ENCODE data around the gene GLI1.
"Not testable (repeated sequence)": the region's sequence is repeated elsewhere in the genome, so short reads cannot be mapped to it uniquely, and the experiment has no call there.

Gene GLI1

DNA sequence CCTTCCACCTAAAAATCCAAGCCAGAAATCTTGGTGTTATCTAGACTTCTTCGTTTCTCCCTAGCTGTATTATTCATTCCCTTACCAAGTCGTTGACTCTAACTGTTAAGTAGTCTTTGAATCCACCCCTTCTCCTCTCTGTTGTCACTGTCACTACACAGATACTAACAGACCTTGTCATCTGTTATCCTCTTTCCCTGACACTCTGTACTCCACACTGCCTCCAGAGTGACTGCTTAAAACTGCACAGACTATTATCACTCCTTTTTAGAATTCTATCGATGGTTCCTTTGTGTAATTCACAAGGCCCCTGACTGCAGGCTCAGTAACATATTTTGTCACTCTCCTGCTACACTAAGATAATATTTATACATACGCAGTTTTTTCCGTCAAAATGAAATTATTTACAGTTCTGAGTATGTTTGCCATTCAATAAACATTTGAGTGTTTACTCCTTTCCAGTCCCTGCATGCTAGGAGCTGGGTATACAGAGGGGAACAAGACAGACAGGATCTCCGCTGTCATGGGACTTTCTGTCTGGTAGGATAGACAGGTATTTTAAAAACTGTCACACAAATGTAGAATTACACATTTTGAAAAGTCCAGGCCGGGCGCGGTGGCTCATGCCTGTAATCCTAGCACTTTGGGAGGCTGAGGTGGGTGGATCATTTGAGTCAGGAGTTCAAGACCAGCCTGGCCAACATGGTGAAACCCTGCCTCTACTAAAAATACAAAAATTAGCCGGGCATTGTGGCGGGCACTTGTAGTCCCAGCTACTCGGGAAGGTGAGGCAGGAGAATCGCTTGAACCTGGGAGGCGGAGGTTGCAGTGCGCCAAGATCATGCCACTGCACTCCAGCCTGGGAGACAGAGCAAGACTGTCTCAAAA is 32.1 kb downstream of the GLI1 start:
- Mint-ChIP-seq H3K27me3 (no peaks in the 10 kb centered on the region), H3K4me1 (peaks cover 34% of the 10 kb centered on the region), H3K27ac (peak overlapping the region; percentile 84), H3K36me3 (peaks cover 42% of the 10 kb centered on the region), H3K9me3 (no peaks in the 10 kb centered on the region), H3K4me3 (no peak overlapping the region)
- CTCF ChIA-PET: interaction anchor here (1.0 to 3.8 kb wide), 2 partner anchors 14 to 15 kb away, joined by 4 to 15 read pairs; no protein-coding TSS in a partner anchor
- DNase-seq: no peak

GRCh38 chr12:57495051-57495701 is 35.6 kb downstream of the GLI1 start:
- peaks cover 11% of the 10 kb centered on the region for H3K4me1 Mint-ChIP-seq

DNA sequence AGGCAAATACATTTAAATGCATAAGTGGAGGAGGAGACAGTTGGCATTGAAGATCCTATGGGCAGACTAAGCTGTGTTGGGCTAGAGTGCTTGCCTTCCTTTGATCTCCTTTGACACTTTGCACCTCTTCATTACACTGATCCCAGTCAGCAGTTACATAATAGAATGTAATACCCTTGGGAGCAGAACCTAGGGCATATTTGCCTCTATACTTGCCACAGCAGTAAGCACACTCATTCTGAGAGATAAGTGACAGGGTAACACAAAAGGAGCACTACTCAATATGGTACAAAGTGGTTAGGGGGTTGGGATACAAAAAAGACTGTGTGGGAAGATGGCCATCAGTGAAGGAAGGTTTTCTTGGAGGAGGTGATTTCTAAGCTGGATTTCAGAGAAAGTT is 37.2 kb downstream of the GLI1 start:
- no peak for DNase-seq
- peaks cover 6% of the 10 kb centered on the region for H3K4me1 Mint-ChIP-seq
- CTCF ChIA-PET: interaction anchor here (0.6 kb wide), 1 partner anchor 58 kb away, joined by 3 read pairs; no protein-coding TSS in a partner anchor
- no peaks in the 10 kb centered on the region for H3K27me3 Mint-ChIP-seq
- H3K36me3 Mint-ChIP-seq: peaks cover 49% of the 10 kb centered on the region
- no peaks in the 10 kb centered on the region for H3K9me3 Mint-ChIP-seq
- H3K4me3 Mint-ChIP-seq: no peak overlapping the region
- H3K27ac Mint-ChIP-seq: no peak overlapping the region

More at GRCh38 chr12:57495051-57495701, 35.6 kb downstream of the GLI1 start:
- H3K9me3 Mint-ChIP-seq, H3K4me3 Mint-ChIP-seq, CTCF ChIA-PET, H3K27ac Mint-ChIP-seq, H3K27me3 Mint-ChIP-seq, DNase-seq: not testable (repeated sequence)
- peaks cover 47% of the 10 kb centered on the region for H3K36me3 Mint-ChIP-seq

DNA sequence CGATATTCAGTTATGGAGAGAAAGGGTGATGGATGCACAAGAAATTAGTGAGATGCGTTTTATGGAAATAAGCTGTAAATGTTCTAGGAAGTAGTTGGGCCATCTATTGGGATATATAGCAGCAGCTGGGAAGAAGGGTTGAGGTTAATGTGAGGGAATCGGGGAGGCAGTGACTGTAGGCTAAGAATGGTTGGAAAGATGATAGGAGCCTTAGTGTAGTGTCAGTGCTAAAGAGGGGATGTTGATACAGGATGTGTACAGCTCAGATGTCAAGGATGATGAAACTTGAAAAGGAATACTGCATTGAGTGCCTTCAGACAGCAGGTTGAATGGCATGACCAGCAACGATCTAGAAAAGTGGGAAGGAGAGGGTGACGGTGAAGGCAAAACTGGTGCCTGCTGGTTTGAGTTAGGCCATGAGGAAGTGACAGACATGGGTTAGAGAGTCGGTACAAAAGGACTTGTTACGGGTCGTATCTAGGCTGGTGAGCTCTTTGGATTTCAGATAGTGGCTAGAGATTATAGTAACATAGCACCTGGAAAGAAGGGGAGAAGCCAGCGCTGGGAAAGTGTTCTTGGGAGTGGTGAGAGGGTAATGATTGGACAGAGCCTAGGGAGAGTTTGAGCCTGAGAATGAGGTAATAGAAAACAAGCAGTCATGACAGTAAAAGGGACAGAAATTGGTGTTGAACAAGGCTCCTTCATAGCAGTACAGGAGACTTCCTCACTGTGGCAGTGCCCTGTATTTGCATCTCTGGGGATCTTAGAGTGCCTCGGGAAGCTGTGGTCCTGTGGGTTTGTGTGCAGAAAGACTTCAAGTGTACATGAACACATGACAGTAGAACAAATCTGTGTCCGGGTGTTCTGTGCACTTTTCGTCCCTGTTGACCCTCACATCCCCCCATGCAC is 37.9 kb downstream of the GLI1 start:
- no peak overlapping the region for H3K27ac Mint-ChIP-seq
- DNase-seq: no peak
- H3K9me3 Mint-ChIP-seq: no peaks in the 10 kb centered on the region
- H3K4me3 Mint-ChIP-seq: no peak overlapping the region
- H3K4me1 Mint-ChIP-seq: peaks cover 6% of the 10 kb centered on the region
- H3K27me3 Mint-ChIP-seq: no peaks in the 10 kb centered on the region
- CTCF ChIA-PET: interaction anchor here (0.6 kb wide), 1 partner anchor 57 kb away, joined by 3 read pairs; no protein-coding TSS in a partner anchor
- H3K36me3 Mint-ChIP-seq: peaks cover 54% of the 10 kb centered on the region

- CTCF ChIA-PET: no interaction called here
- no peaks in the 10 kb centered on the region for H3K9me3 Mint-ChIP-seq
- DNase-seq: no peak
- no peaks in the 10 kb centered on the region for H3K27me3 Mint-ChIP-seq
- H3K36me3 Mint-ChIP-seq: peaks cover 51% of the 10 kb centered on the region
- H3K4me3 Mint-ChIP-seq: no peak overlapping the region
- H3K27ac Mint-ChIP-seq: no peak overlapping the region
- H3K4me1 Mint-ChIP-seq: no peaks in the 10 kb centered on the region
Observed at GRCh38 chr12:57498132-57498502, 38.5 kb downstream of the GLI1 start.

DNA sequence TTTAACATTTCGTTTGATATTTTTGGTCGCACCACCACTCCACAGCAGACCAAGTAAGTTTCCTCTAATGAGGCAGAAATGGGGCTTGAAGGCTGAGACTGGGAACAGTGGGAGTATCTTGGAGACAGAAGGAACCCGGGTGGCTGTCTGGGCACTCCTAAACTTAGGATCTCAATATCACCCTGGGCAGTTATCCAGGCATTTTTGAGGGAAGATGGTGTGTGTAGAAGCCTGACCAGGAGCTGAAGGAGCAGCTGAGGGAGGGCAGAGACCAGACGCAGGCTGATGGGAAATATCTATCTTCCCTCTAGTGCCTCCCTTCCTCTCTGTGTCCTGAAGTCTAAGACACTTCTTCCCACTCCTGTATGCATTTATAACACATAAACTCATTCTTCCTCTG is 39.0 kb downstream of the GLI1 start:
- Mint-ChIP-seq H3K4me1 (no peaks in the 10 kb centered on the region), H3K27me3 (no peaks in the 10 kb centered on the region), H3K4me3 (no peak overlapping the region), H3K9me3 (no peaks in the 10 kb centered on the region), H3K27ac (no peak overlapping the region), H3K36me3 (peaks cover 53% of the 10 kb centered on the region)
- CTCF ChIA-PET: interaction anchor here (0.7 kb wide), 1 partner anchor 20 kb away, joined by 3 read pairs; no protein-coding TSS in a partner anchor
- no peak for DNase-seq

GRCh38 chr12:57500213-57500612 is 40.6 kb downstream of the GLI1 start:
- Mint-ChIP-seq H3K27me3 (no peaks in the 10 kb centered on the region), H3K9me3 (no peaks in the 10 kb centered on the region), H3K4me1 (no peaks in the 10 kb centered on the region), H3K27ac (no peak overlapping the region), H3K36me3 (peaks cover 61% of the 10 kb centered on the region), H3K4me3 (no peak overlapping the region)
- CTCF ChIA-PET: no interaction called here
- DNase-seq: no peak

GRCh38 chr12:57502311-57502969 is 42.9 kb downstream of the GLI1 start:
- H3K4me3 Mint-ChIP-seq, H3K27me3 Mint-ChIP-seq, H3K9me3 Mint-ChIP-seq, H3K27ac Mint-ChIP-seq, H3K4me1 Mint-ChIP-seq, DNase-seq: not testable (repeated sequence)
- CTCF ChIA-PET: interaction anchor here (1.4 kb wide), 1 partner anchor 26 kb away, joined by 3 read pairs; no protein-coding TSS in a partner anchor
- peaks cover 59% of the 10 kb centered on the region for H3K36me3 Mint-ChIP-seq

GRCh38 chr12:57506541-57506940 is 47.0 kb downstream of the GLI1 start:
- H3K4me3 Mint-ChIP-seq, CTCF ChIA-PET, H3K27me3 Mint-ChIP-seq, H3K4me1 Mint-ChIP-seq, H3K27ac Mint-ChIP-seq, H3K9me3 Mint-ChIP-seq, DNase-seq: not testable (repeated sequence)
- H3K36me3 Mint-ChIP-seq: peaks cover 47% of the 10 kb centered on the region

DNA sequence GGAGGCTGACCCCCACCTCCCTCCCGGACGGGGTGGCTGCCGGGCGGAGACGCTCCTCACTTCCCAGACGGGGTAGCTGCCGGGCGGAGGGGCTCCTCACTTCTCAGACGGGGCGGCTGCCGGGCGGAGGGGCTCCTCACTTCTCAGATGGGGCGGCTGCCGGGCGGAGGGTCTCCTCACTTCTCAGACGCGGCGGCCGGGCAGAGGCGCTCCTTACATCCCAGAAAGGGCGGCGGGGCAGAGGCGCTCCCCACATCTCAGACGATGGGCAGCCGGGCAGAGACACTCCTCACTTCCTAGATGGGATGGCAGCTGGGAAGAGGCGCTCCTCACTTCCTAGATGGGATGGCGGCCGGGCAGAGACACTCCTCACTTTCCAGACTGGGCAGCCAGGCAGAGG is 48.2 kb downstream of the GLI1 start:
- H3K4me3 Mint-ChIP-seq, H3K9me3 Mint-ChIP-seq, H3K27ac Mint-ChIP-seq, CTCF ChIA-PET, H3K4me1 Mint-ChIP-seq, H3K27me3 Mint-ChIP-seq, DNase-seq: not testable (repeated sequence)
- H3K36me3 Mint-ChIP-seq: peaks cover 53% of the 10 kb centered on the region

DNA sequence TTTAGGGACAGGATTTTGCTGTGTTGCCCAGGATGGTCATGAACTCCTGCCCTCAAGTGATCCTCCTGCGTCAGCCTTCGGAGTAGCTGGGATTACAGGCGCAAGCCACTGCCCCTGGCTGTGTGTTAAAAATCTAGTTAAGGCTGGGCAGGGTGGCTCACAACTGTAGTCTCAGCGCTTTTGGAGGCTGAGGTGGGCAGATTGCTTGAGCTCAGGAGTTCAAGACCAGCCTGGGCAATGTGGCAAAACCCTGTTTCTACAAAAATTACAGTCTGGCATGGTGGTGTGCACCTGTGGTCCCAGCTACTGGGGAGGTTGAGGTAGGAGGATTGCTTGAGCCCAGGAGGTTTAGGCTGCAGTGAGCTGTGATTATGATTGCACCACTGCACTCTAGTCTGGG is 51.6 kb downstream of the GLI1 start:
- Mint-ChIP-seq H3K4me3 (no peak overlapping the region), H3K36me3 (peaks cover 60% of the 10 kb centered on the region), H3K27ac (no peak overlapping the region), H3K27me3 (no peaks in the 10 kb centered on the region), H3K9me3 (no peaks in the 10 kb centered on the region), H3K4me1 (peaks cover 2% of the 10 kb centered on the region)
- no peak for DNase-seq
- CTCF ChIA-PET: no interaction called here

DNA sequence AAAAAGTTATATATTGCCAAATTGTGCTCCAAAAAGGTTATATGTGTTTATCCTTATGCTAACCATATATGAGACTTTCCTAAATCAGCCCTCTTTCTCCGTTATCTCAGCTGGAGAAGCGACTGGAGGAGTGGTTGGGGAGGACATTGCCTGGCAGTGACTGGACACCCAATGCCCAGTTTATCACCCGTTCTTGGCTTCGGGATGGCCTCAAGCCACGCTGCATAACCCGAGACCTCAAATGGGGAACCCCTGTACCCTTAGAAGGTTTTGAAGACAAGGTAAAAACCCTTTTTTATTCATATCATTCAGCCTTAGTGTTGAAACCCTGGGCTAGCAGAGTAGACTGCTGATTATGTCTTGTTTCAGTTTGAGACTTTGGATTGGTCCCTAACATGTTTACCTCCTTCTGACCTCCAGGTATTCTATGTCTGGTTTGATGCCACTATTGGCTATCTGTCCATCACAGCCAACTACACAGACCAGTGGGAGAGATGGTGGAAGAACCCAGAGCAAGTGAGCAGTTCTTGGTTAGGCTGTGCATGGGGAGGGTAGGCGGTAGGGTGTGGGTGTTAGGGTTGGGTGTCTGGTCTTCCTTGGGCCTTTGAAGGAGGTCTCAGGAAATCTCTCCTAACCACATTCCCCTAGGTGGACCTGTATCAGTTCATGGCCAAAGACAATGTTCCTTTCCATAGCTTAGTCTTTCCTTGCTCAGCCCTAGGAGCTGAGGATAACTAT is 52.2 kb downstream of the GLI1 start:
- no peak overlapping the region for H3K27ac Mint-ChIP-seq
- H3K27me3 Mint-ChIP-seq: no peaks in the 10 kb centered on the region
- H3K36me3 Mint-ChIP-seq: peaks cover 62% of the 10 kb centered on the region
- DNase-seq: no peak
- H3K4me1 Mint-ChIP-seq: peaks cover 2% of the 10 kb centered on the region
- CTCF ChIA-PET: no interaction called here
- H3K9me3 Mint-ChIP-seq: no peaks in the 10 kb centered on the region
- H3K4me3 Mint-ChIP-seq: no peak overlapping the region

DNA sequence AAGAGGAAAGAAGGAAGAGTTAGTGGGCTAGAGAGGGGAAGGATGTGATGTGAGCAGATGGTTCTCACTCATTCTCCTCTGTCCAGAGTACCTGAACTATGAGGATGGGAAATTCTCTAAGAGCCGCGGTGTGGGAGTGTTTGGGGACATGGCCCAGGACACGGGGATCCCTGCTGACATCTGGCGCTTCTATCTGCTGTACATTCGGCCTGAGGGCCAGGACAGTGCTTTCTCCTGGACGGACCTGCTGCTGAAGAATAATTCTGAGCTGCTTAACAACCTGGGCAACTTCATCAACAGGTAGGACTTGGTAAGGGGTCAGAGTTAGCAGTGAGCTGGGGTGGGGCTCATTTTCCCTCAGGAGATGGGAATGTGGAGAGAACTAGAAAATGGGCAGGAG is 53.1 kb downstream of the GLI1 start:
- peaks cover 71% of the 10 kb centered on the region for H3K36me3 Mint-ChIP-seq
- peaks cover 9% of the 10 kb centered on the region for H3K4me1 Mint-ChIP-seq
- no peak overlapping the region for H3K4me3 Mint-ChIP-seq
- CTCF ChIA-PET: no interaction called here
- no peaks in the 10 kb centered on the region for H3K27me3 Mint-ChIP-seq
- no peak for DNase-seq
- no peaks in the 10 kb centered on the region for H3K9me3 Mint-ChIP-seq
- no peak overlapping the region for H3K27ac Mint-ChIP-seq
